ENCODE results near the gene FAM193B. TPM values are rescaled to one million over a fixed set of nuclear protein-coding genes. Genes with fewer than 3 reads are reported as not detected.

The FAM193B gene
- total and polyA plus RNA-seq, 2 of the 13 experiments (the other 11 are each of a cell fraction or from before 2014, with no cell fraction given): 21.2 to 40.9 TPM

DNA sequence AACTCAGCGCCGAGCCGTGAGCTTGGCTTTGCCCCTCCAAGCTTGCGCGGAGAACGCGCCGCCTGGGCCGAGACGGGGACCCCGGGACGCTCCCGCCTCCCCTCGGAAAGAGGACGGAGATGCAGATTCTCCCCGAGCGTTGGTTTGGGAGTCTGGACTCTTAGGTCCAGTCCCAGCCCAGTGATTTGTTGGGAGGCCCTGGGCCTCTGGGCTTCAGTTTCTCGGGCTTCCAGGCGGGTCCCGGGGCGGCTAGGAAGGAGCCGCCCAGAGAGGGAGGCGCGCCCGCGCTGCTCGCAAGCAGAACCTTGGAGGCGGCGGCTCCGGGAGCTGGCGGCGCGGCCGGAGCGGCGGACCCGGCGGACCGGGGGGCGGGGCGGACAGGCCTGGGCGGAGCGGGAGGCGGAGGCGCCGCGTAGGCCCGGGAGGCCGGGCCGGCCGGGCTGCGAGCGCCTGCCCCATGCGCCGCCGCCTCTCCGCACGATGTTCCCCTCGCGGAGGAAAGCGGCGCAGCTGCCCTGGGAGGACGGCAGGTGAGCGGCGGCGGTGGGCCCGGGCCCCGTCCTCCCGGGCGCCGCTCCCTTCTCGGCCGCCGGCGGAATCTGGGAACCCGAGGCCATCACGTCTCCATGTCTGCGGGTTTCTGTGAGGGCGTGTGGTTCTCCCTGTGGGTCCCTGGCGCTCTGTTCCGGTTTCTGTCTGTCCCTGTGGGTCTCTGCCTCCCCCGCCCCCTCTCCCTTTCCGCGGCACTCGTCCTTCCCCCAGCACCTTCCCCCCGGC lies 45.6 kb upstream of the FAM193B start, which contains the start of gene B4GALT7 (continued):
- TF ChIP-seq, protein P1, sequence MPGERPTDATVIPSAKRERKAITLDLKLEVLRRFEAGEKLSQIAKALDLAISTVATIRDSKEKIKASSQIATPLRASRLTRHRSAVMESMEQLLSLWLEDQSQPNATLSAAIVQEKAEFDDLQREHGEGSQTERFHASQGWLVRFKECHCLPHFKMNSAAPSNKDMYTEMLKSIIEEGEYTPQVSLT (CRISPR knock-in tag; IDR thresholded peaks at IDR 0.05; ENCODE audit: borderline replicate concordance, low read depth): no peak
- no peak for TF ChIP-seq ZFP90 (CRISPR knock-in tag; IDR thresholded peaks at IDR 0.05; ENCODE audit: borderline replicate concordance)
- 0 out of 2 replicates have a peak, but pooled peaks have one; percentile 41 for TF ChIP-seq KLF9 (CRISPR knock-in tag; IDR thresholded peaks at IDR 0.05; ENCODE audit: low read depth)
- TF ChIP-seq ZBTB7A (CRISPR knock-in tag; IDR thresholded peaks at IDR 0.05): no peak
- TF ChIP-seq KAT8 (CRISPR knock-in tag; IDR thresholded peaks at IDR 0.05): peak; percentile 68; the same call in 1 of the 2 replicates
- peak; percentile 41; the same call in 1 of the 2 replicates for TF ChIP-seq FOXK1 (CRISPR knock-in tag; IDR thresholded peaks at IDR 0.05; ENCODE audit: borderline replicate concordance, low read depth)
- TF ChIP-seq, protein P2, sequence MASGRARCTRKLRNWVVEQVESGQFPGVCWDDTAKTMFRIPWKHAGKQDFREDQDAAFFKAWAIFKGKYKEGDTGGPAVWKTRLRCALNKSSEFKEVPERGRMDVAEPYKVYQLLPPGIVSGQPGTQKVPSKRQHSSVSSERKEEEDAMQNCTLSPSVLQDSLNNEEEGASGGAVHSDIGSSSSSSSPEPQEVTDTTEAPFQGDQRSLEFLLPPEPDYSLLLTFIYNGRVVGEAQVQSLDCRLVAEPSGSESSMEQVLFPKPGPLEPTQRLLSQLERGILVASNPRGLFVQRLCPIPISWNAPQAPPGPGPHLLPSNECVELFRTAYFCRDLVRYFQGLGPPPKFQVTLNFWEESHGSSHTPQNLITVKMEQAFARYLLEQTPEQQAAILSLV (CRISPR knock-in tag; IDR thresholded peaks at IDR 0.05; ENCODE audit: borderline replicate concordance): 0 out of 2 replicates have a peak, but pooled peaks have one; percentile 41
- TF ChIP-seq MIXL1 (CRISPR knock-in tag; IDR thresholded peaks at IDR 0.05): 0 out of 2 replicates have a peak, but pooled peaks have one; percentile 51
- TF ChIP-seq ZNF773 (CRISPR knock-in tag; IDR thresholded peaks at IDR 0.05; ENCODE audit: borderline replicate concordance): peak; percentile 54; the same call in 1 of the 2 replicates
- TF ChIP-seq IRF2 (CRISPR knock-in tag; IDR thresholded peaks at IDR 0.05): peak; percentile 78; the same call in 1 of the 2 replicates
- no peak for TF ChIP-seq NCOA1 (CRISPR knock-in tag; IDR thresholded peaks at IDR 0.05)
- TF ChIP-seq, protein P3, sequence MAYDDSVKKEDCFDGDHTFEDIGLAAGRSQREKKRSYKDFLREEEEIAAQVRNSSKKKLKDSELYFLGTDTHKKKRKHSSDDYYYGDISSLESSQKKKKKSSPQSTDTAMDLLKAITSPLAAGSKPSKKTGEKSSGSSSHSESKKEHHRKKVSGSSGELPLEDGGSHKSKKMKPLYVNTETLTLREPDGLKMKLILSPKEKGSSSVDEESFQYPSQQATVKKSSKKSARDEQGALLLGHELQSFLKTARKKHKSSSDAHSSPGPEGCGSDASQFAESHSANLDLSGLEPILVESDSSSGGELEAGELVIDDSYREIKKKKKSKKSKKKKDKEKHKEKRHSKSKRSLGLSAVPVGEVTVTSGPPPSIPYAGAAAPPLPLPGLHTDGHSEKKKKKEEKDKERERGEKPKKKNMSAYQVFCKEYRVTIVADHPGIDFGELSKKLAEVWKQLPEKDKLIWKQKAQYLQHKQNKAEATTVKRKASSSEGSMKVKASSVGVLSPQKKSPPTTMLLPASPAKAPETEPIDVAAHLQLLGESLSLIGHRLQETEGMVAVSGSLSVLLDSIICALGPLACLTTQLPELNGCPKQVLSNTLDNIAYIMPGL (CRISPR knock-in tag; IDR thresholded peaks at IDR 0.05; ENCODE audit: borderline replicate concordance in 1 of 2, low read depth in 1 of 2): peak in 1 of 2 experiments; percentile 56; a peak in 2 of 4 replicates
- TF ChIP-seq, protein P4, sequence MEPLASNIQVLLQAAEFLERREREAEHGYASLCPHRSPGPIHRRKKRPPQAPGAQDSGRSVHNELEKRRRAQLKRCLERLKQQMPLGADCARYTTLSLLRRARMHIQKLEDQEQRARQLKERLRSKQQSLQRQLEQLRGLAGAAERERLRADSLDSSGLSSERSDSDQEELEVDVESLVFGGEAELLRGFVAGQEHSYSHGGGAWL (CRISPR knock-in tag; IDR thresholded peaks at IDR 0.05): peak; percentile 65; the same call in 1 of the 2 replicates
- no peak for TF ChIP-seq ZNF296 (CRISPR knock-in tag; conservative IDR thresholded peaks at IDR 0.05)
- TF ChIP-seq RFX5 (IDR thresholded peaks at IDR 0.05; ENCODE audit: low read depth, low read length): no peak
- TF ChIP-seq KDM2A (CRISPR knock-in tag; IDR thresholded peaks at IDR 0.05; ENCODE audit: borderline replicate concordance, low read depth): peak; percentile 83
- TF ChIP-seq, protein P5, sequence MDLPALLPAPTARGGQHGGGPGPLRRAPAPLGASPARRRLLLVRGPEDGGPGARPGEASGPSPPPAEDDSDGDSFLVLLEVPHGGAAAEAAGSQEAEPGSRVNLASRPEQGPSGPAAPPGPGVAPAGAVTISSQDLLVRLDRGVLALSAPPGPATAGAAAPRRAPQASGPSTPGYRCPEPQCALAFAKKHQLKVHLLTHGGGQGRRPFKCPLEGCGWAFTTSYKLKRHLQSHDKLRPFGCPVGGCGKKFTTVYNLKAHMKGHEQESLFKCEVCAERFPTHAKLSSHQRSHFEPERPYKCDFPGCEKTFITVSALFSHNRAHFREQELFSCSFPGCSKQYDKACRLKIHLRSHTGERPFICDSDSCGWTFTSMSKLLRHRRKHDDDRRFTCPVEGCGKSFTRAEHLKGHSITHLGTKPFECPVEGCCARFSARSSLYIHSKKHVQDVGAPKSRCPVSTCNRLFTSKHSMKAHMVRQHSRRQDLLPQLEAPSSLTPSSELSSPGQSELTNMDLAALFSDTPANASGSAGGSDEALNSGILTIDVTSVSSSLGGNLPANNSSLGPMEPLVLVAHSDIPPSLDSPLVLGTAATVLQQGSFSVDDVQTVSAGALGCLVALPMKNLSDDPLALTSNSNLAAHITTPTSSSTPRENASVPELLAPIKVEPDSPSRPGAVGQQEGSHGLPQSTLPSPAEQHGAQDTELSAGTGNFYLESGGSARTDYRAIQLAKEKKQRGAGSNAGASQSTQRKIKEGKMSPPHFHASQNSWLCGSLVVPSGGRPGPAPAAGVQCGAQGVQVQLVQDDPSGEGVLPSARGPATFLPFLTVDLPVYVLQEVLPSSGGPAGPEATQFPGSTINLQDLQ (CRISPR knock-in tag; IDR thresholded peaks at IDR 0.05): peak; percentile 51; the same call in 1 of the 2 replicates
- 0 out of 2 replicates have a peak, but pooled peaks have one; percentile 68 for TF ChIP-seq ARID2 (CRISPR knock-in tag; IDR thresholded peaks at IDR 0.05; ENCODE audit: borderline replicate concordance)
- TF ChIP-seq TEAD2 (CRISPR knock-in tag; IDR thresholded peaks at IDR 0.05): 0 out of 2 replicates have a peak, but pooled peaks have one; percentile 63
- TF ChIP-seq, protein P6, sequence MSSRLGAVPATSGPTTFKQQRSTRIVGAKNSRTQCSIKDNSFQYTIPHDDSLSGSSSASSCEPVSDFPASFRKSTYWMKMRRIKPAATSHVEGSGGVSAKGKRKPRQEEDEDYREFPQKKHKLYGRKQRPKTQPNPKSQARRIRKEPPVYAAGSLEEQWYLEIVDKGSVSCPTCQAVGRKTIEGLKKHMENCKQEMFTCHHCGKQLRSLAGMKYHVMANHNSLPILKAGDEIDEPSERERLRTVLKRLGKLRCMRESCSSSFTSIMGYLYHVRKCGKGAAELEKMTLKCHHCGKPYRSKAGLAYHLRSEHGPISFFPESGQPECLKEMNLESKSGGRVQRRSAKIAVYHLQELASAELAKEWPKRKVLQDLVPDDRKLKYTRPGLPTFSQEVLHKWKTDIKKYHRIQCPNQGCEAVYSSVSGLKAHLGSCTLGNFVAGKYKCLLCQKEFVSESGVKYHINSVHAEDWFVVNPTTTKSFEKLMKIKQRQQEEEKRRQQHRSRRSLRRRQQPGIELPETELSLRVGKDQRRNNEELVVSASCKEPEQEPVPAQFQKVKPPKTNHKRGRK (CRISPR knock-in tag; IDR thresholded peaks at IDR 0.05): no peak
- peak; percentile 47; the same call in 1 of the 2 replicates for TF ChIP-seq DMAP1 (CRISPR knock-in tag; IDR thresholded peaks at IDR 0.05)
